GM12878 (cell line): ENCODE data around the gene CCP110. TPM values are rescaled to one million over a fixed set of nuclear protein-coding genes. Genes with fewer than 3 reads are reported as not detected.

ENCODE experiments used
- ATAC-seq: fragments of 200-7000 bp; cut with Tn5 transposase; 3 replicates; pipeline ENCODE4 v1.9.1; 2020; ENCODE audit warnings: mild to moderate bottlenecking, moderate library complexity
- BruUV-seq: library from RNA; stranded (reverse); fragments of 400-500 nt; replicated peaks from 2 replicates; lab custom pipeline; 2021; lab: Mats Ljungman, UMichigan
- CTCF ChIA-PET: fragments of 300-600 bp; sonication (Branson Sonifier 250); formaldehyde crosslinking; extraction: SDS; loops from one replicate; lab custom pipeline; 2021; ENCODE audit warnings: inconsistent platforms; lab: Yijun Ruan, JAX
- POLR2A ChIA-PET: fragments of 350-600 bp; formaldehyde crosslinking; extraction: SDS; loops from one replicate; lab custom pipeline; 2021; ENCODE audit warnings: inconsistent platforms; lab: Charles Lee
- RAD21 ChIA-PET: fragments of 300-600 bp; sonication (Branson Sonifier 250); formaldehyde crosslinking; loops from one replicate; lab custom pipeline; 2023; ENCODE audit warnings: antibody characterized with exemption; ENCODE audit not compliant: unreplicated experiment; lab: Charles Lee
- SMC1A ChIA-PET: fragments of 300-600 bp; sonication (Branson Sonifier 250); formaldehyde crosslinking; loops from one replicate; lab custom pipeline; 2023; ENCODE audit not compliant: unreplicated experiment, uncharacterized antibody; lab: Charles Lee
- DNase-seq: peaks from one replicate; pipeline ENCODE4 v3.0.0-alpha.2; 2011; ENCODE audit warnings: low read depth, low spot score
- FAIRE-seq: peaks from 3 replicates; lab custom pipeline; 2011; peaks lifted over from hg19 to GRCh38; lab: Jason Lieb, UNC
- H2AFZ ChIP-seq: 2 replicates; pipeline ENCODE4 v1.6.0; 2011; ENCODE audit warnings: low read depth, low read length, control low read depth; ENCODE audit not compliant: control insufficient read depth
- H3K27ac ChIP-seq: 2 replicates; pipeline ENCODE4 v1.5.1; 2011; ENCODE audit warnings: control low read depth; ENCODE audit not compliant: control insufficient read depth, insufficient read depth
- H3K27me3 ChIP-seq, 2 experiments: replicated peaks in 1 of 2; 2 replicates each; pipeline versions ENCODE4 v1.6.0 to v1.6.1; 2011; ENCODE audit warnings: low read length in 1 of 2; ENCODE audit not compliant: control insufficient read depth in 2 of 2, insufficient read depth in 2 of 2
- H3K36me3 ChIP-seq, 2 experiments: 2 replicates each; pipeline ENCODE4 v1.5.1; 2011; ENCODE audit warnings: low read length in 1 of 2; ENCODE audit not compliant: control insufficient read depth in 2 of 2, insufficient read depth in 2 of 2
- H3K4me1 ChIP-seq: 2 replicates; pipeline ENCODE4 v1.6.1; 2011; ENCODE audit warnings: mild to moderate bottlenecking, low read length, moderate library complexity, mixed read lengths; ENCODE audit not compliant: control insufficient read depth, insufficient read depth
- H3K4me2 ChIP-seq: 2 replicates; pipeline ENCODE4 v1.6.0; 2011; ENCODE audit warnings: control low read depth; ENCODE audit not compliant: control insufficient read depth, insufficient read depth
- H3K4me3 ChIP-seq: fragments of 200-600 bp; sonication (generic); 2 replicates; pipeline ENCODE4 v1.5.1; 2016
- H3K79me2 ChIP-seq: 2 replicates; pipeline ENCODE4 v1.6.0; 2011; ENCODE audit warnings: low read length; ENCODE audit not compliant: control insufficient read depth, insufficient read depth
- H3K9ac ChIP-seq: 2 replicates; pipeline ENCODE4 v1.8.0; 2011; ENCODE audit warnings: low read length, control low read depth, mixed read lengths; ENCODE audit not compliant: control insufficient read depth, insufficient read depth
- H3K9me3 ChIP-seq: replicated peaks from 3 replicates; pipeline ENCODE4 v1.5.1; 2011; ENCODE audit warnings: mild to moderate bottlenecking, low read length; ENCODE audit not compliant: control insufficient read depth, insufficient read depth
- H4K20me1 ChIP-seq: 2 replicates; pipeline ENCODE4 v1.6.0; 2011; ENCODE audit not compliant: control insufficient read depth, insufficient read depth
- ATF3 ChIP-seq: IDR thresholded peaks from 2 replicates; pipeline ENCODE4 v1.6.1; 2011; ENCODE audit warnings: low read depth, mild to moderate bottlenecking, low read length, moderate library complexity, borderline replicate concordance; ENCODE audit errors: extremely low read depth
- BHLHE40 ChIP-seq, 2 experiments: fragments of 450-650 bp in 1 of 2; IDR thresholded peaks; 2 replicates each; pipeline ENCODE4 v1.6.1; 2011 to 2017; ENCODE audit warnings: low read depth in 2 of 2, borderline replicate concordance in 1 of 2, improper control_type of control experiment in 1 of 2, low read length in 1 of 2, mild to moderate bottlenecking in 1 of 2
- CHD2 ChIP-seq: IDR thresholded peaks from 2 replicates; pipeline ENCODE4 v1.6.1; 2011; ENCODE audit warnings: low read depth, low read length, improper control_type of control experiment, borderline replicate concordance
- MYB ChIP-seq: fragments of 150-350 bp; IDR thresholded peaks from 2 replicates; pipeline ENCODE4 v1.6.1; 2014; ENCODE audit warnings: mild to moderate bottlenecking, low read depth, low read length, borderline replicate concordance
- NFXL1 ChIP-seq: fragments of 450-650 bp; IDR thresholded peaks from 2 replicates; pipeline ENCODE4 v1.6.1; 2017; ENCODE audit warnings: antibody characterized with exemption, mild to moderate bottlenecking, borderline replicate concordance
- NFYB ChIP-seq: IDR thresholded peaks from 2 replicates; pipeline ENCODE4 v1.6.1; 2011; ENCODE audit warnings: low read depth, mild to moderate bottlenecking, low read length, improper control_type of control experiment, moderate library complexity; ENCODE audit not compliant: insufficient read depth
- NR2F1 ChIP-seq: fragments of 450-650 bp; conservative IDR thresholded peaks from 2 replicates; pipeline ENCODE4 v1.6.1; 2017; ENCODE audit warnings: mild to moderate bottlenecking
- SMAD1 ChIP-seq: fragments of 450-650 bp; IDR thresholded peaks from 2 replicates; pipeline ENCODE4 v1.6.1; 2018; ENCODE audit warnings: mild to moderate bottlenecking, low read depth; ENCODE audit not compliant: partially characterized antibody
- TCF3 ChIP-seq: IDR thresholded peaks from 2 replicates; pipeline ENCODE4 v1.6.1; 2012; ENCODE audit warnings: low read depth, mild to moderate bottlenecking, low read length, borderline replicate concordance; ENCODE audit not compliant: insufficient read depth
- ZBTB40 ChIP-seq: fragments of 450-650 bp; IDR thresholded peaks from 2 replicates; pipeline ENCODE4 v1.6.1; 2016; ENCODE audit warnings: mild to moderate bottlenecking, moderate library complexity, borderline replicate concordance
- ZNF384 ChIP-seq: IDR thresholded peaks from 2 replicates; pipeline ENCODE4 v1.6.1; 2012; ENCODE audit warnings: low read depth, mild to moderate bottlenecking, low read length, improper control_type of control experiment, borderline replicate concordance
- WGBS: methylation state at CpG from one replicate; pipeline ENCODE4 v1.1.6; 2016; ENCODE audit warnings: low lambda C conversion rate; ENCODE audit not compliant: insufficient replicate concordance, insufficient coverage; ENCODE audit errors: missing lambda C conversion rate; 5-methylcytosine and 5-hydroxymethylcytosine counted together
- in situ Hi-C: fragments of 300-500 bp; cut with MboI; formaldehyde crosslinking; loops from 9 replicates; pipeline ENCODE4 v1.14.3; 2018; ENCODE audit warnings: mixed read lengths
- intact Hi-C: fragments of 100-400 bp; cut with micrococcal nuclease; formaldehyde crosslinking; loops from one replicate; pipeline ENCODE4 v1.14.2; 2022; ENCODE audit not compliant: unreplicated experiment
- polyA plus RNA-seq, 11 experiments: library from polyadenylated mRNA; depleted of rRNA in 4 of 11; unstranded in 6 of 11; stranded (reverse) in 5 of 11; fragments of >200 nt; fragmentation: Nextera tagmentation in 4 of 11; fragmentation: Illumina TruSeq in 1 of 11; extraction: Ambion mirVana in 4 of 11; extraction: Trizol in 1 of 11; gene quantifications; 1 replicate in 1 of 11; 2 replicates in 10 of 11; pipeline versions ENCODE4 v1.2.1 to v1.2.3, GENCODE V29; 2011 to 2016; ENCODE audit warnings: inconsistent platforms in 2 of 11, missing spikeins in 2 of 11, low read depth in 1 of 11
- total RNA-seq, 4 experiments: library from RNA; depleted of rRNA in 3 of 4; stranded (reverse); fragments of >200 nt in 3 of 4; fragmentation: Illumina TruSeq in 1 of 4; extraction: Trizol in 1 of 4; gene quantifications; 2 replicates each; pipeline versions ENCODE4 v1.2.1 to v1.2.3, GENCODE V29; 2013 to 2021

Gene CCP110
- total and polyA plus RNA-seq, 10 of the 15 experiments (the other 5 are each of a cell fraction or from before 2014, with no cell fraction given), result 6.4 to 38.1 (median 26.7) TPM

- ChIA-PET SMC1A (interaction anchor here (1.5 kb wide), 1 partner anchor 31 kb away, joined by 3 read pairs; no protein-coding TSS in a partner anchor), RAD21 (no interaction called here), POLR2A (no interaction called here), CTCF (interaction anchor here (1.1 kb wide), 1 partner anchor 46 kb away, joined by 3 read pairs; no protein-coding TSS in a partner anchor)
- H3K79me2 ChIP-seq, result no peaks in the 10 kb centered on the region
- H3K4me3 ChIP-seq, result no peak overlapping the region
- WGBS, result 93% methylated on average over 5 of the region's 5 CpGs
- H3K36me3 ChIP-seq, result peaks cover 4 to 16% of the 10 kb centered on the region in 2 experiments
- no peak overlapping the region for H2AFZ ChIP-seq
- no peak overlapping the region for H3K9ac ChIP-seq
- no peaks in the 10 kb centered on the region for H3K4me1 ChIP-seq
- intact Hi-C loops (no loop called here), in situ Hi-C loops (no loop called here)
- no peak overlapping the region for H3K27ac ChIP-seq
- no peak overlapping the region for H3K4me2 ChIP-seq
- BruUV-seq, result no TSS peak
- ATAC-seq (no peak), DNase-seq (no peak), FAIRE-seq (no peak)
- no peaks in the 10 kb centered on the region for H4K20me1 ChIP-seq
- no peaks in the 10 kb centered on the region for H3K27me3 ChIP-seq
- H3K9me3 ChIP-seq, result no peaks in the 10 kb centered on the region
- TF ChIP-seq ZBTB40, result no peak
- TF ChIP-seq NFXL1, result no peak
- no peak for TF ChIP-seq MYB
- TF ChIP-seq SMAD1, result no peak
- no peak for TF ChIP-seq TCF3
- no peak for TF ChIP-seq ZNF384
- no peak for TF ChIP-seq CHD2
- no peak for TF ChIP-seq ATF3
- no peak for TF ChIP-seq NFYB
- no peak for TF ChIP-seq BHLHE40 (IDR thresholded peaks at IDR 0.05; ENCODE audit: borderline replicate concordance in 1 of 2, low read depth in 2 of 2, low read length in 1 of 2)
- TF ChIP-seq NR2F1, result no peak
- TF ChIP-seq, all 136 proteins: peak for 0
Observed at GRCh38 chr16:19499006-19499405, 24.7 kb upstream of the CCP110 start.
